SK-N-SH treated with all-trans-retinoic acid at 6 μM for 48 hours (cell line): ENCODE measurements around the gene SMIM31.

Experiments
- ATAC-seq: fragments of 200-7000 bp; cut with Tn5 transposase; 3 replicates; pipeline ENCODE4 v1.9.1; 2020; ENCODE audit warnings: mild to moderate bottlenecking, moderate library complexity
- BACH2 ChIP-seq: fragments of 250-450 bp; sonication (Bioruptor Pico); IDR thresholded peaks from 2 replicates; pipeline ENCODE4 v1.9.0; 2021; ENCODE audit warnings: mild to moderate bottlenecking, borderline replicate concordance
- CREB5 ChIP-seq: fragments of 250-450 bp; sonication (Bioruptor Pico); IDR thresholded peaks from 2 replicates; pipeline ENCODE4 v1.5.1; 2020; ENCODE audit warnings: low read depth, mild to moderate bottlenecking, moderate library complexity
- CSDC2 ChIP-seq: fragments of 250-450 bp; sonication (Bioruptor Pico); IDR thresholded peaks from 2 replicates; pipeline ENCODE4 v1.5.0; 2020; ENCODE audit warnings: mild to moderate bottlenecking, moderate library complexity
- ESRRG ChIP-seq: fragments of 250-450 bp; sonication (Bioruptor Pico); IDR thresholded peaks from 2 replicates; pipeline ENCODE4 v1.6.1; 2021; ENCODE audit warnings: mild to moderate bottlenecking
- OSR1 ChIP-seq: fragments of 250-450 bp; sonication (Bioruptor Pico); IDR thresholded peaks from 2 replicates; pipeline ENCODE4 v1.8.0; 2022; ENCODE audit warnings: moderate library complexity, mild to moderate bottlenecking, inconsistent platforms
- POU6F1 ChIP-seq: fragments of 250-450 bp; sonication (Bioruptor Pico); IDR thresholded peaks from 2 replicates; pipeline ENCODE4 v1.8.0; 2021; ENCODE audit warnings: low read depth, mild to moderate bottlenecking, moderate library complexity, borderline replicate concordance
- RARB ChIP-seq: fragments of 250-450 bp; sonication (Bioruptor Pico); IDR thresholded peaks from 2 replicates; pipeline ENCODE4 v1.8.0; 2021; ENCODE audit warnings: mild to moderate bottlenecking, moderate library complexity
- TCF4 ChIP-seq: fragments of 250-450 bp; sonication (Bioruptor Pico); IDR thresholded peaks from 2 replicates; pipeline ENCODE4 v1.8.0; 2021; ENCODE audit warnings: mild to moderate bottlenecking, moderate library complexity, borderline replicate concordance
- TOX ChIP-seq: fragments of 250-450 bp; sonication (Bioruptor Pico); IDR thresholded peaks from 2 replicates; pipeline ENCODE4 v1.8.0; 2021; ENCODE audit warnings: mild to moderate bottlenecking, moderate library complexity, borderline replicate concordance
- ZC3H10 ChIP-seq: fragments of 250-450 bp; sonication (Bioruptor Pico); IDR thresholded peaks from 2 replicates; pipeline ENCODE4 v1.5.1; 2021; ENCODE audit warnings: mild to moderate bottlenecking, moderate library complexity
- ZFP3 ChIP-seq: fragments of 250-450 bp; sonication (Bioruptor Pico); IDR thresholded peaks from 2 replicates; pipeline ENCODE4 v1.5.0; 2020; ENCODE audit warnings: mild to moderate bottlenecking, moderate library complexity
- ZFP30 ChIP-seq: fragments of 450-650 bp; formaldehyde crosslinking; IDR thresholded peaks from 2 replicates; pipeline ENCODE4 v1.5.0; 2022; ENCODE audit warnings: mild to moderate bottlenecking, moderate library complexity
- ZNF565 ChIP-seq: fragments of 450-650 bp; formaldehyde crosslinking; conservative IDR thresholded peaks from 2 replicates; pipeline ENCODE4 v1.5.0; 2020; ENCODE audit warnings: low read depth, mild to moderate bottlenecking, moderate library complexity
- ZNF70 ChIP-seq: fragments of 450-650 bp; formaldehyde crosslinking; IDR thresholded peaks from 2 replicates; pipeline ENCODE4 v1.5.0; 2020; ENCODE audit warnings: mild to moderate bottlenecking, moderate library complexity
- TF ChIP-seq, protein P1 (sequence below): fragments of 250-450 bp; sonication (Bioruptor Pico); IDR thresholded peaks from 2 replicates; pipeline ENCODE4 v1.8.0; 2020; ENCODE audit warnings: mild to moderate bottlenecking, moderate library complexity, borderline replicate concordance
- TF ChIP-seq, protein P2 (sequence below): fragments of 250-450 bp; sonication (Bioruptor Pico); IDR thresholded peaks from 2 replicates; pipeline ENCODE4 v1.5.0; 2020; ENCODE audit warnings: mild to moderate bottlenecking, moderate library complexity

The SMIM31 gene

GRCh38 chr4:164755432-164755831, 1.5 kb downstream of the SMIM31 start:
- ATAC-seq = no peak
- no peak for TF ChIP-seq ZFP3 (CRISPR knock-in tag)
- TF ChIP-seq POU6F1 = no peak
- TF ChIP-seq RARB = no peak
- no peak for TF ChIP-seq TCF4 (CRISPR knock-in tag)
- TF ChIP-seq ZC3H10 (CRISPR knock-in tag) = no peak
- no peak for TF ChIP-seq TOX (CRISPR knock-in tag)
- no peak for TF ChIP-seq ZFP30 (CRISPR knock-in tag)
- no peak for TF ChIP-seq ESRRG (CRISPR knock-in tag)
- no peak for TF ChIP-seq BACH2 (CRISPR knock-in tag)
- TF ChIP-seq, all 23 proteins: peak for 0

- TF ChIP-seq ZC3H10 (CRISPR knock-in tag) (no peak), ZNF565 (CRISPR knock-in tag) (no peak), TCF4 (CRISPR knock-in tag) (no peak), ZFP3 (CRISPR knock-in tag) (no peak)
- ATAC-seq = no peak
These were observed 2.8 kb downstream of the SMIM31 start for GRCh38 chr4:164756686-164757085.

DNA sequence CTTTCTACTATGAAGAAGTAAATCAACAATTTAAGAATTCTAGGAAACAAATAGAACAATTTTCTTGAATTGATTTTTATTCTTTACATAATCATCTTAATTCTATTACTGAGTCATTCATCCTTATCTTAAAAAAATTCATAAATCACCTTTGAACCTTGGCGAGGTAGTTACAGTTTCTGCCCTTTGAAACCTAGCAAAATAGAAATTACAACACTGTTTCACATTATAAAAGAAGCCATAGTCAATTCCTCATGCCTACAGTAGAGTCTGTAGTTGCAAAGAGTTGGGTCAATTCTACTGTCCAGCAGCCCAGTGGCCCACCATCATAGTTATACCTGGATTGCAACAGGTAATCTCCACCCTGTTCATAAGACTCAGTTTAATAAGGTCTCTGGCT, 7.3 kb downstream of the SMIM31 start:
- TF ChIP-seq CREB5 = no peak

DNA sequence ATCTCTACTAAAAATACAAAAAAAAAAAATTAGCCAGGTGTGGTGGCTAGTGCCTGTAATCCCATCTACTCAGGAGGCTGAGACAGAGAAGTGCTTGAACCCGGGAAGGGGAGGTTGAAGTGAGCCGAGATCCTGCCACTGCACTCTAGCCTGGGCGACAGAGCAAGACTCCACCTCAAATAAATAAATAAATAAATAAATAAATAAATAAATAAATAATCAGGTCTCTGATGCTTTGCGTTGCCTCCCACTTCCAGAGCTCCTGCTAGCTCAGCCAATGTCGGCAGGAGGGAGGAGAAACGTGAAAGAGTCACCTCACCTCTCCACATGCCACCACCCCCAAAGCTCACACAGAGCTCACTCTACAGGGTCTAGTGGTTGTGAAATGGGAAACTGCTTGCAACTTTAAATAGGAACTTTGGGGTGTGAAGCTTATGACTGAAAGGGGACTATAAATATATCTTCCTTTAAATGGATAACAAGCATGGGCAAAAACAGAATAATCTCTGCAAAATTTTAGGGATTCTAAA, 7.9 kb downstream of the SMIM31 start:
- TF ChIP-seq RARB (no peak), CREB5 (no peak), CSDC2 (CRISPR knock-in tag) (no peak), ESRRG (CRISPR knock-in tag) (no peak)
- ATAC-seq = no peak

More for the DNA sequence above, 7.3 kb downstream of the SMIM31 start:
- no peak for ATAC-seq

DNA sequence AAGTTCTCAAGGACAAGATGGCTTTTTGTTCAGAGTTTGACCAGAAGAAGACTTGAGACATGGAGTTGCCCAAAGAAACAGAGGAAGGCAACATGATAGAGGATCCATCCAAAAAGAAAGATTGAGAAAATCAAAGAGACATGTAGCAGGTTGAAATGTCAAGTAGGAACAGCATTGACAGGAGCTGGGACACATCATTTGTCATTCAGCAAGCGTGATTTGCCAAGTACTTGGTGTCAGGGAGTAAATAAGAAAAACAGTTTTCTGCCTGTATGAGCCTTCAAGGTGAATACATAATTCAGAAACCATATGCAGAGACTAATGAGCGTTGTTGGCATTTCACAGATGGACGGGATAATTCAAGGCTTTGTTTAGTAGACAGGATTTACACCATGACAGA, 11.2 kb downstream of the SMIM31 start:
- TF ChIP-seq BACH2 (CRISPR knock-in tag) = no peak
- TF ChIP-seq OSR1 = no peak
- TF ChIP-seq, protein P1, sequence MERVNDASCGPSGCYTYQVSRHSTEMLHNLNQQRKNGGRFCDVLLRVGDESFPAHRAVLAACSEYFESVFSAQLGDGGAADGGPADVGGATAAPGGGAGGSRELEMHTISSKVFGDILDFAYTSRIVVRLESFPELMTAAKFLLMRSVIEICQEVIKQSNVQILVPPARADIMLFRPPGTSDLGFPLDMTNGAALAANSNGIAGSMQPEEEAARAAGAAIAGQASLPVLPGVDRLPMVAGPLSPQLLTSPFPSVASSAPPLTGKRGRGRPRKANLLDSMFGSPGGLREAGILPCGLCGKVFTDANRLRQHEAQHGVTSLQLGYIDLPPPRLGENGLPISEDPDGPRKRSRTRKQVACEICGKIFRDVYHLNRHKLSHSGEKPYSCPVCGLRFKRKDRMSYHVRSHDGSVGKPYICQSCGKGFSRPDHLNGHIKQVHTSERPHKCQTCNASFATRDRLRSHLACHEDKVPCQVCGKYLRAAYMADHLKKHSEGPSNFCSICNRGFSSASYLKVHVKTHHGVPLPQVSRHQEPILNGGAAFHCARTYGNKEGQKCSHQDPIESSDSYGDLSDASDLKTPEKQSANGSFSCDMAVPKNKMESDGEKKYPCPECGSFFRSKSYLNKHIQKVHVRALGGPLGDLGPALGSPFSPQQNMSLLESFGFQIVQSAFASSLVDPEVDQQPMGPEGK (CRISPR knock-in tag) = no peak
- no peak for TF ChIP-seq ESRRG (CRISPR knock-in tag)
- ATAC-seq = no peak

GRCh38 chr4:164765833-164766232, 11.9 kb downstream of the SMIM31 start:
- no peak for ATAC-seq
- TF ChIP-seq TCF4 (CRISPR knock-in tag) (no peak), ESRRG (CRISPR knock-in tag) (no peak), CSDC2 (CRISPR knock-in tag) (no peak), ZNF70 (CRISPR knock-in tag) (no peak), ZFP30 (CRISPR knock-in tag) (no peak), OSR1 (no peak), ZFP3 (CRISPR knock-in tag) (no peak)
- TF ChIP-seq, protein P2, sequence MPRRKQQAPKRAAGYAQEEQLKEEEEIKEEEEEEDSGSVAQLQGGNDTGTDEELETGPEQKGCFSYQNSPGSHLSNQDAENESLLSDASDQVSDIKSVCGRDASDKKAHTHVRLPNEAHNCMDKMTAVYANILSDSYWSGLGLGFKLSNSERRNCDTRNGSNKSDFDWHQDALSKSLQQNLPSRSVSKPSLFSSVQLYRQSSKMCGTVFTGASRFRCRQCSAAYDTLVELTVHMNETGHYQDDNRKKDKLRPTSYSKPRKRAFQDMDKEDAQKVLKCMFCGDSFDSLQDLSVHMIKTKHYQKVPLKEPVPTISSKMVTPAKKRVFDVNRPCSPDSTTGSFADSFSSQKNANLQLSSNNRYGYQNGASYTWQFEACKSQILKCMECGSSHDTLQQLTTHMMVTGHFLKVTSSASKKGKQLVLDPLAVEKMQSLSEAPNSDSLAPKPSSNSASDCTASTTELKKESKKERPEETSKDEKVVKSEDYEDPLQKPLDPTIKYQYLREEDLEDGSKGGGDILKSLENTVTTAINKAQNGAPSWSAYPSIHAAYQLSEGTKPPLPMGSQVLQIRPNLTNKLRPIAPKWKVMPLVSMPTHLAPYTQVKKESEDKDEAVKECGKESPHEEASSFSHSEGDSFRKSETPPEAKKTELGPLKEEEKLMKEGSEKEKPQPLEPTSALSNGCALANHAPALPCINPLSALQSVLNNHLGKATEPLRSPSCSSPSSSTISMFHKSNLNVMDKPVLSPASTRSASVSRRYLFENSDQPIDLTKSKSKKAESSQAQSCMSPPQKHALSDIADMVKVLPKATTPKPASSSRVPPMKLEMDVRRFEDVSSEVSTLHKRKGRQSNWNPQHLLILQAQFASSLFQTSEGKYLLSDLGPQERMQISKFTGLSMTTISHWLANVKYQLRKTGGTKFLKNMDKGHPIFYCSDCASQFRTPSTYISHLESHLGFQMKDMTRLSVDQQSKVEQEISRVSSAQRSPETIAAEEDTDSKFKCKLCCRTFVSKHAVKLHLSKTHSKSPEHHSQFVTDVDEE (CRISPR knock-in tag) = no peak
